AG20443 (cell line): ENCODE results near the gene GALNT15.

Experiments
- DNase-seq: peaks from one replicate; pipeline ENCODE4 v3.0.0; 2012; ENCODE audit warnings: low spot score, mixed read lengths

The GALNT15 gene

GRCh38 chr3:16252988-16253387 is 78.5 kb downstream of the GALNT15 start:
- no peak for DNase-seq

GRCh38 chr3:16253601-16254000 is 79.1 kb downstream of the GALNT15 start:
- DNase-seq = no peak

- DNase-seq = no peak
Measured at GRCh38 chr3:16254916-16255315, 80.4 kb downstream of the GALNT15 start.

GRCh38 chr3:16255326-16255725 is 80.8 kb downstream of the GALNT15 start:
- no peak for DNase-seq

DNA sequence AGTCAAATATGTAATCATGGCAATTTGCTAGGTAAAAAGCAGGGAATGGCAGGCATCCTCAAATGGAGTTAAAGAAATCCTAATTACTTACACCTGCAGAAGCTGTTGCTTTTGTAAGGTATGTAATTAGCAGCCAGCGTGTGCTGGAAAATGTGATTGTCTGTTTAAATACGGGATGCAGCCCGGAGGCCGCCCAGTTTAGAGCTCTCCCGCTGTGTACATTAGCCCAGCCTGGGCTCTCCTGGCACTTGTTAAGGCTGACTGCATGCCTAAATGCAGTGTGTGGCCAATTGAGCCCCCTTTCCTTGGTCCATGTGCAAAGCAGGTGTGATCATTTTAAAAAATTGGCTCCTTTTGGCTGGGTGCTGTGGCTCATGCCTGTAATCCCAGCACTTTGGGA is 81.2 kb downstream of the GALNT15 start:
- no peak for DNase-seq

DNA sequence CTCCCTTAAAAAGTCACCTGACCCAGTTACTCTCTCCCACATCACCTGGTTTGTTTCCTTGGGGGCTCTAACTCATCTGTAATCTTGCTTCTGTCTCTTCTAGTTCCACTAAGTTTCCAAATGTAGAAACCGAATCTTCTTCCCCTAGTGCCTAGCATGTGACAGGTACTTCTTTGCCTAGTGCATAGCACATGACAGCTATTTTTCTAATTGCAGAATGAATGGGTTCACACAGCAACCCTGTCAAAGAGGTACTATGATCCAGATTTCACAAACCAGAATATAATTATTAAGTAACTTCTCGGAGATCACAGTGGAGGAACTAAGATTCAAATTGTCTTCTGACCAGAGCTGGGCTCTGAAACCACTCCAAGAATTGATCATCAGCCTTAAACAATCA is 82.8 kb downstream of the GALNT15 start:
- DNase-seq = no peak

DNA sequence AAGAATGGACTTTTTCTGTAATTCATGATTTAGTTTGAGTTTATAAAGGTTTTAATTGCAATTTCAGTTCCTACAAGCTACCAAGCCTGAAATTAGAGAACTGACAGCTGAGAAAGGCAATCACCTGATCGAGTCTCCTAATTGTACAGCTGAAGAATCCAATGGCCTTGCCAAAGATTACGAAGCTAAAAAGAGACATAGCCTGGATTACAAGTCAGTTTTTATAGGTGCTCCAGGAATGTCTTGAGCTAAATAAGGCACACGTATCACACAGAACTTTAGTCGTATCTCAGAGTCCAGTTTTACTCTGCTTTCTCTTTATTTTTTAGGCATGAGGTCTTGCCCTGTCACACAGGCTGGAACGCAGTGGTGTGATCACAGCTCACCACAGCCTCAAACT is 83.7 kb downstream of the GALNT15 start:
- DNase-seq = no peak

DNA sequence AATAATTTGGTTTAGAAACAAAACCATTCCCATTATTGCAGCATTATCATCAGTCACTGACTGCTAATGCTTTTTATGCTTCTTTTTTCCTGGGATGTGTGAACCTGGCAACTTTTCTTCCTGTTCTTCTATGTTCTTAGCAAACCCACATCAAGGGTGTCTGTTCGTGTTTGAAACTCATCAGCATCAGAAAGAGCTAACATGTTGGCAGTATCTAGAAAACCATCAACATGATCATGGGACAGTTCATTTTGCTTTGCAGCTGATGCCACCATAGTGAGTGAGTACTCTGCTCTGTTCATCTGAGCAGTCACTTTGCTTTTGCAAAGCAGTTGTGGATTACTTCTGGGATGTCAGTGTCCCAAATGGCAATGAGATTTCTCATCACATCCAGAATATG is 84.4 kb downstream of the GALNT15 start:
- DNase-seq = no peak

- DNase-seq = no peak
Measured at GRCh38 chr3:16260046-16260445, 85.6 kb downstream of the GALNT15 start.

- no peak for DNase-seq
Measured at GRCh38 chr3:16262174-16262573, 87.7 kb downstream of the GALNT15 start.

GRCh38 chr3:16264174-16264707 is 89.8 kb downstream of the GALNT15 start:
- DNase-seq = no peak

DNA sequence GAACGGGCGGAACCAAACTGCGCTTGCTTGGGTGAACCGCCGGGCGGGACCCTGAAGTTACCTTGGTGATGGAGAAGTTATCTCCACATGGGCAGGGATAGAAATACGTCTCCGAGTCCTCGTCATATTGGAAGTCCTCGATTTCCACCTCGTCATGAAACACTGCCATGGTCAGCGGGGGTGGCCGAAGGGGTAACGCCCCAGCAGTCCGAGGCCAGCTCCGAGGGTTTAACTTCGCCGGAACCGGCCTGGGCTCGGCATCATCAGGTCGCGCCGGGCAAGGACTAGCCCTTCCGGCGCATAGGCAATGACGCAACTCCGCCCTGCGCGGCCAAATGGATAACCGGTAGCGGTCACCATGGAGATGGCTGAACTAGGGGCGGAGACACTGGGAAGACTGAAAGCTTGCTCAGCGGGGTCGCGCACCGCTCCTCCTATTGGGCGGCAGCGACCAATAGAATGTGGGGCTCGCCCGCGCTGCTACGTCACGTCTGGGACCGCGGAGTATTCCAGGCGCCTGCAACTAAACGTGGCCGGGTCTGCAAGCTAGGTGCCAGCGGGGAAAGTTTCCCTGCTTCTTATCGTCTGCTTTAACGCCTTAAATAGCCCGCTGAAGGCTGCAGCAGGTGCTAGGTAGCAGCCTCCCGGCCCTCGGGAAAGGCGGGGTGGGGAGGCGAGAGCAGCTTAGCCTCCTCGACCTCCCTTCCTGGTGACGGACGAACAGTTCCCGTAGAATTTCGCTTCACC is 90.4 kb downstream of the GALNT15 start, which contains the start of the genes DPH3 and OXNAD1:
Gene DPH3 (minus strand): TSS at position 236 of the 747 bp plus-strand sequence. CDS start 67 bp downstream, at position 169.
Gene OXNAD1 (plus strand): TSS at position 505 of the 747 bp plus-strand sequence. CDS start 5,741 bp downstream, outside the sequence.
- peak; percentile 99 for DNase-seq

DNA sequence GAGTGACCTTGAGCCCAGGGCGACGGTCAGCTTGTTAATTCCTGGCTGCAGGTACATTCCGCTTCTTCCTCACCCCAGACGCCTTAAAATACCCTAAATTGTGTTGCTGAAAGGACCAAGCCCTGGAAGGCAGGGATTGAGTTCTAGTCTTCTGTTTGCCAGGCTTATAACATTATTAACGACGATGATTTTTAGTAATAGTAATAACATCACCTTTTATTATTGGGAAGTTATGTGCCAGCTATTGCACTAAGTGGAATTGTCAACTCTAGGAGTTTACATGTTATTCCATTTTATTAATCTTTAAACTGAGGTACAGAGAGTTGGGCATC is 90.9 kb downstream of the GALNT15 start:
- DNase-seq = no peak

GRCh38 chr3:16266714-16267113 is 92.2 kb downstream of the GALNT15 start:
- DNase-seq = no peak

GRCh38 chr3:16270855-16271254 is 96.4 kb downstream of the GALNT15 start:
- DNase-seq = no peak

DNA sequence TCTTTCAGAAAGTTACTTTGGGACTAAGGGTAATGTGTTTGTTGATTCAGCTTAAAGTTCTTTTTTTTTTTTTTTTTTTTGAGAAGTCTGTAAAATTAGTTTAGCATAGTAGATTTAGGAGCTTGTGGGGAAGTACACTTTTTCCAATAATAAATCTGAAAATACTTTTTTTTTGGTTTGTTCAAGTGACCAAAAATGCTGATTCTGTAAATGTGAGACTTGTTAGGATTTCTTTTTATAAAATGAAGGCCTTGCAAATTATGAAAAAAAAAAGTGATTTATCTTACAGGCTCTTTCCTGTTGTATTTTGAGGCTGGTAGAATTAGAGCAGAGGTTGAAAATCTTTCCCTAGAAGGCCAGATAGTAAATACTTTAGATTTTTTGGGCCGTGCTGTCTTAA is 98.1 kb downstream of the GALNT15 start:
- DNase-seq = no peak

DNA sequence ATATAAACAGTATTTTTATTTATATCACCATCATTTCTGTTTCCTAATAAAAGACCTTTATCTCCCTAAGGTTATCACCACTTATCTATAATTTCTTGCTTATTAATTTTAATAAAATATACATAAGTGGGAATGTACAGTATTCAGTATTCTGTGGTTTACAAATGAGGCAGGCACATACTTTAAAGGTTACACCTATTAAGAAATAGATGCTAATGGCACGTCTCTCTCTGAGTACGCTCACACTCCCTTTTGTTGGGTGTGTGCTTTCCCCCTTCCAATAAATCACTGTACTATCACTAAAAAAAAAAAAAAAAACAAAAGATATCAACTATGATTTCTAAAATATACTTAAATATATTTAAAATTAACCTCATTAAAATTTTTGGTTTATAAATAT is 99.4 kb downstream of the GALNT15 start:
- no peak for DNase-seq

DNA sequence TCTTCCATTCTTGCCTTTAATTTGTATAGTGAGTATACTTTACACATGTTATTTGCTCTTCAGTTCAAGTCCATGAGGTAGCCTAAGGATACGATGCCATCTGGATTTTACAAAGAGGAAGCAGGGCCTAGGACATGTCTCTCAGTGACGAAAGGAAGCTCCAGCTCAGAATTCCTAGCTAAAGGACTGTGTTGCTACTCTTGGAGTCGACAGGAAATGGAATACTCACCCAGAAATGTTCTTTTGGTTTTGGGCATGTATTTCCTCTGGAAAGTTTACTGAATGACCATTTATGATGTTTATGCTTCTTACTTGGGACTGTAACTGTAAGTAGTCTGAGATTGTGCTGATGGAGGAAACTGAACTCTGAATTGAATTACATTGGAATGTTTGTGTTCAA is 103.0 kb downstream of the GALNT15 start:
- DNase-seq = no peak

DNA sequence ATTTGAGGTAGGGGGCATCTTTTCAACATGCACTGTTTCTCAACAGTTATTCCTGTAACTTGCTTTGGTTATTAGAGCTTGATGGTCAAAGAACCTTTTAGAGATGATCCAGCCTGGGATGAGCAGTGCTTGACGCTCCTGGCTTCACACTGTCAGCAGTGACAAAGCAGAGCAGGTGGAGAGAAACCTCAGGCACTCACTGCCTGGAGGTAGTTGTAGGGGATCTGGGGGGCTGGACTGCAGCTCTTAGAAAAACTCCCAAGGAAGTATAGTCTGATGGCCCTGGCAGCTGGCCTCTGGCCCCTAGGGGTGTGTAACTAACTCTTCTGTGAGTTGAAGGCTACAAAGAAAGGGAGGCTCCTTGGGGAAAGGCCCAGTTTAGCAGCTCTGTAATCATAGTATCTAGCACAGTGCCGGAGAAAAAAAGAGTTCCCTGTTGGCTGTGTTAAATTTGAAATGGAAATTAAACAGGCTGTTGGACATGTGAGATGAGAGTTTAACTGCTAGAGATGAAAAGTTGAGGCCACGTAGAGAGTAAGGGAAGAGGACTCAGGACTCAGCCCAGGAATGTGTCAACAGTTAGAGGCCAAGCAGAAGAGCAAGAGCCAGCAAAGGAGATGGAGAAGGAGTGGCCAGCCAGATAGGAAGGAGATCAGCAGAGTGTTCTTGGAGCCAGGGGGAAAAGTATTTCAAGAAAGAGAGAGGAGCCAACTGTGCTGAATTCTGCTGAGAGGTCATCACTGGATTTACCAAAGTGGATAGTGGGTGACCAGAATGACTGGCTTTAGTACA is 104.7 kb downstream of the GALNT15 start:
- no peak for DNase-seq

- DNase-seq = no peak
Measured at GRCh38 chr3:16280671-16281070, 106.2 kb downstream of the GALNT15 start.
